Activated CD4-positive, alpha-beta T cell treated with anti-CD3 and anti-CD28 coated beads, Interleukin-10, Interleukin-2, amounts not matched to agents 100 ng/mL and 50 ng/mL, durations not matched to agents 16 hours and 8 hours (primary cell): Measurements from ENCODE around the gene IL1RN.

Source experiments
- DNase-seq: peaks from one replicate; pipeline ENCODE4 v3.0.0-alpha.2; 2020

Gene IL1RN

DNA sequence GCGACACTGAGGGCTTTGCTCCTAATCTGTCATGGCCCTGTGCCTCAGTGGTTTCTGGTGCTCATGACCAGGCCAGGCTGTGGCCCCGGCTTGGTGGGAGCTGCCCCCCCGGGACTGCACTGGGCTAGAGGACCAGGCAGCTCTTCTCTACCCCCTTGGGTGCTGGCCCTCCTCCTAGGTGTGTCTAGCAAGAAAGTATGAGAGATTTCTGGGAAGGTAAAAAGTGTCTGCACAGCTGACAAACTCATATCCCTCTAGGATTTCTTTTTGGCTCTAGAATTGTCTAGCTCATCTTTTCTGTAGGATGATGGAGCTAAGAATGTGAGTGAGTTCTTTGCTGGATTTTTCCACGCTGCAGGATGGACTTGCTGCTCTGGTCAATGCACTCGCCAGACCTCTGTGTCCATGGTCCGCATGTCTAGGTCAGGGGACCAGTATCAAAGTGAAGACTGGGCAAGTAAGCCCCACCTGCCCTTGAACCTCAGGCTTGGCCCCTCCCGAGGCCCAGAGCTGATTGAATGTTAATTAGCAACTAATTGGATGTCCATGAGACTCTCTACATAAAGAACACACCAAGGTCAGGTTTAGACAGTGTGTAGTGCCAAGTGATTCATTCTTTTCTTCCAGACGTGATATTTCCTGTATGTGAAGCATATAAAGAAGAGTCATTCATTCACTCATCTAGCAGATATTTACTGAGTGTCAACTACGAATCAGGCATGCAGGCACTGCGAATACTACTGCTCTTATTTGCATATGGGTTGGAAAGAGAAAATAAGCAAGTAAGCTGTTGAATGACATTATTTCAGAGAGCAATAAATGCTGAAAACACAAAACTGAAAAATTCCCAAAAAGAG, 30.7 kb downstream of the IL1RN start:
- DNase-seq = peak; percentile 32

DNA sequence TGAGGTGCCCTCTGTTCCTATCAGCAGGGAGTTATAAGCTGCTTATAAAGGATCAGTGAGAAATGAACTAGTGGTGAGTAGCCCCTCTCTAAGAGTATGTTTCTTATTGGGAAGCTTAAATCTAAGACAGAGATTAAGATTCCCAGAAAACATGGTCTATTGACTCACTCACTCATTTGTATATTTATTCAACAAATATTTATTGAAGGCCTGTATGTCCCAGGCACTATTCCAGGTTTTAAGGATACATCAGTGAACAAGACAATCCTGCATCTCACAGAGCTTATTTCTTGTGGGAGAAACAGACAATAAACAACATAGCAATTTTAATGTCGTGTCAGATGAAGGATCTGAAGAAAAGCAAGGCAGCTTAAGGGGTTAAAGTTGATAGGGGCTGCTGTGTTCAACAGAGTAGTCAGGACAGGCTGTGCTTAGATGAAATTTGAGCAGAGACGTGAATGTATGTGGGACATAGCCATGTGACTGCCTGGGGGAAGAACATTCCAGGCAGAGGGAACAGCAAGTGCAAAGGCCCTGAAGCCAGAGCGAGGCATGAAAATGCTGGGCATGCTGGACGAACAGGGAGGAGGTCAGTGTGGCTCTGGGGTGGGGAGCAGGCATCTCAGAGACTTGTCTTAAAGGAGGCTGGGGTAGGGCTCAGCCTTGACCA, 31.6 kb downstream of the IL1RN start:
- DNase-seq = no peak

DNA sequence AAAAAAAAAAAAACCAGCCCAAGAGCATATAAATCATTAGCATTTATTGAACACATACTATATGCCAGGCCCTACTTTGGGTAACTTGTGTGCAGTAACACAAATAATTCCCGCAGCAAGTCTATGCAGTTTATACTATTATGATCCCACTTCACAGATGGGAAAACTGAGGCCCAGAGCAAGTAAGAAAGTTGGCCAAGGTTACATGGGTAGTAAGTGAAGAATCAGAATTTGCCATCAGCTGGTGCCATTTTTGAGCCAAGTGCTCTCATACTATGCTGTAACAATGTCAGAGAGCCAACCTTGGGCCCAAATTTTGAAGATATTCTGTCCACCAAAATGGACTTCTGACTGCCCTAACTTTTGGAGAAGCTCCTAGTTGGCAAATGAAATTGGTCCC, 32.9 kb downstream of the IL1RN start:
- no peak for DNase-seq

DNA sequence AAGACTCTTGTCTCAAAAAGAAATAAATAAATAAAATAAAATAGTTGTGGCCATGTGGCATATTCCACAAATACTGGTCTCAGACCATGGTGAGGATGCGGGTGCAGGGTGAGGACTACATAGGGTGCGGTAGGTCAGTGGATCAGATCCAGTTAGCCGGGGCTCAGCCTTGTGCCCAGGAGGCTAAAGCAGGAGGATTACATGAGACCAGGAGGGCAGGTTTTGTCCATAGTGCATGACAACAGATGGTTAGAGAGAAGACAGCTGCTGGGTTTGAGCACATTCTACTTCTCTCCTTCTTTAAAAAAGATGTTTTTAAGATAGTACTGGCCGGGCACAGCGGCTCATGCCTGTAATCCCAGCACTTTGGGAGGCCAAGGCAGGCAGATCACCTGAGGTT, 33.6 kb downstream of the IL1RN start:
- no peak for DNase-seq

DNA sequence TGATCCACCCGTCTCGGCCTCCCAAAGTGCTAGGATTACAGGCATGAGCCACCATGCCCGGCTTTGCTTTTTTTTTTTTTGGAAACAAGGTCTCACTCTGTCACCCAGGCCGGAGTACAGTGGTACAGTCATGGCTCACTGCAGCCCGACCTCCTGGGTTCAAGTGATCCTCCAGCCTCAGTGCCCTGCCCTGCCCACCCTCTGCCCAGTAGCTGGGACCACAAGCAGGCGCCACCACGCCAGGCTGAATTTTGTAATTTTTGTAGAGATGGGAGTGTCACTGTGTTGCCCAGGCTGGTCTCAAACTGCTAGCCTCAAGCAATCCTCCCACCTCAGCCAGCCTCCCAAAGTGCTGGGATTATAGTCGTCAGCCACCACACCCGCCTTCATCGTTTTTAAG, 34.8 kb downstream of the IL1RN start:
- DNase-seq = no peak

DNA sequence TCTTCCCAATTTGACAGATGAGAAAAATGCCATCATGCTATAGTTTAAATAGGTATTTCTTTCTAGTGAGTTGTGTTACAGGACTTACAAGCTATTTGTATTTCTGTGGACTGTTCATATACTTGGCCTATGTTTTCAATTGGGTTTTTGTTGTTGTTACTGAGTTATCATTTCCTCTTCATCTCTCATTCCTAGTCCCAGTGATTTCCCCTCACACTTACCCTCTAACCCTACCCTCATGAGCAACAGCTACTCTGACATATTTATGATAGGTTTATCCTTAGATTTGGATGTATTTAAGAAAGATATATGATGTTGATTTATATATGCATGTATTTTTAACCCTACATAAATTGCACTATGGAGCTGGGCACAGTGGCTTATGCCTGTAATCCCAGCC, 35.5 kb downstream of the IL1RN start:
- DNase-seq = no peak

DNA sequence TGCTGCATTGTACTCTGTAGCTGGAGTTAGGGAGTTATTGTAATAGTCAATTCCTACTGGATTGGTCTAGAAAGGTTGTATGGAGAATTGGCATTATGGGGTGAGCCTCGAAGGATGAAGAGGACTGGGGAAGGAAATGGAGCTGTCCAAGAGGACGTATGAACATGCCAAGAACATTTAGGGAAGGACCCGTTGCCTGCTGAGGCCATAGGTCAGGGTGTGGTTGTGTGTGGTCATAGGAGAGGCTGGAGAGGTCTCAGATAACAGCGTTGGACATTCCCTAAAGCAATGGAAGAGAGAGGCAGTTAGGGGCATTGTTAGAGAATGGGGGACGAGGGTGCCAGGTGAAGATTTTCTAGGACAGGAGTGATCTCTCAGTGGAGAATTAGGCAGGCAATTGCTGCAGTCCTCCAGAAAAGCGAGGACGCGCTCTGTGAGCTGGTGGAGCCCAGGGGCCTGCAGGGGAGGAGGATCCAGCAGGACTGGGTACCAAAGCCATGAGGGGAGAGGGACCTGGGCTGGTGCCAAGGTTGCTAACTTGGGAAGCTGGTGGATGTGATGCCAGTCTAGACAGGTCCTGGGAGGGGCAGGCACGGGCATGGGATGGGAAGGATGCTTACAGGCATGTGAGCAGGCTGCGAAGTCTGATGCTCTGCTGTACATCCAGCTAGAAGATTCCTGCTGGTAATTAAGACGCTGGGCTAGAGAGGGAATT, 37.0 kb downstream of the IL1RN start:
- DNase-seq = no peak

DNA sequence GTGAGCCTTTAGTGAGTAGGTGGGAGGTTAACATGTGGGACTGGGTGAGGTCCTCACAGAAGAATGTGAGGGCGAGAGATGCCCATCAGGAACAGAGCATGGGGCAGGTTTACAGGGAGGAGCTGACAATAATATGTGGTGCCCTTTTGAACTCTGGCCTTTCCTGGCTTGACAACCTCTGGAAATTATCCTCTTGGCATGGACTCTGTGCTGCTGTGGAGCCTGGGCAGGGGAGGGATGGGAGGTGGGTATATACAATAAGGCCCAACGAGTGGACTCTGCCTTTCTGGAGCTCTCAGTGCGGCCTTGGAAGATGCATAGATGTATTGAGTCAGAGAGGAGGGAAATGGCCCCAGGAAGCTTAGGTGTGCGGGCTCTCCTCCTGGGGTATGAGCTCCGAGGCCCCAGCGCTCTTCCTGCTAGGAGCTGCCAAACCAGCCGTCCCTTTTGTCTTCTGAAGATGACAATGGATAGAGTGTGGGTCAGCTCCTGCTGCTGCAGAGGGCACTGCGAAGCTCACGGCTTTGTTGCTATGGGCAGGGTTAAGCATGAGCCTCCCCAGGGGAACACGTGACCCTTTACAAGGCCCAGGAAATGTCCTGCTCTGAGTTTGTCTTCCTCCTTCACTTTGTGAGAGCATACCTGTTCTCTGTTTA, 37.7 kb downstream of the IL1RN start:
- DNase-seq = no peak

DNA sequence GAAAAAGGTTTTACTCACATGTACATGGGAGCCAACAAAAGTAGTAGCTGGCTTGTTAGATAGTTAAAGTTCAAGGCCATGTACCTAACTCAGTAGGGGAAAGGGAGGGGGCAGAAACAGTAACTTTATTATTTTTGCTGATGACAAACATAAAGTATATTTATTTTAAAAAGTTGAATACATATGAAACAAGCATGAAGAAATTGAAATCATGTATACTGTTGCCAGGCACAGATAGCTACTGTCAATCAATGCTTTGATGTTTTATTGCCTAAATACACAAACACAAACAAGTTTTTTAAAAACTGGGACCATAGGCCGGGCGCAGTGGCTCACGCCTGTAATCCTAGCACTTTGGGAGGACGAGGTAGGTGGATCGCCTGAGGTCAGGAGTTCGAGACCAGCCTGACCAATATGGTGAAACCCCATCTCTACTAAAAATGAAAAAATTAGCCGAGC, 38.8 kb downstream of the IL1RN start:
- no peak for DNase-seq

DNA sequence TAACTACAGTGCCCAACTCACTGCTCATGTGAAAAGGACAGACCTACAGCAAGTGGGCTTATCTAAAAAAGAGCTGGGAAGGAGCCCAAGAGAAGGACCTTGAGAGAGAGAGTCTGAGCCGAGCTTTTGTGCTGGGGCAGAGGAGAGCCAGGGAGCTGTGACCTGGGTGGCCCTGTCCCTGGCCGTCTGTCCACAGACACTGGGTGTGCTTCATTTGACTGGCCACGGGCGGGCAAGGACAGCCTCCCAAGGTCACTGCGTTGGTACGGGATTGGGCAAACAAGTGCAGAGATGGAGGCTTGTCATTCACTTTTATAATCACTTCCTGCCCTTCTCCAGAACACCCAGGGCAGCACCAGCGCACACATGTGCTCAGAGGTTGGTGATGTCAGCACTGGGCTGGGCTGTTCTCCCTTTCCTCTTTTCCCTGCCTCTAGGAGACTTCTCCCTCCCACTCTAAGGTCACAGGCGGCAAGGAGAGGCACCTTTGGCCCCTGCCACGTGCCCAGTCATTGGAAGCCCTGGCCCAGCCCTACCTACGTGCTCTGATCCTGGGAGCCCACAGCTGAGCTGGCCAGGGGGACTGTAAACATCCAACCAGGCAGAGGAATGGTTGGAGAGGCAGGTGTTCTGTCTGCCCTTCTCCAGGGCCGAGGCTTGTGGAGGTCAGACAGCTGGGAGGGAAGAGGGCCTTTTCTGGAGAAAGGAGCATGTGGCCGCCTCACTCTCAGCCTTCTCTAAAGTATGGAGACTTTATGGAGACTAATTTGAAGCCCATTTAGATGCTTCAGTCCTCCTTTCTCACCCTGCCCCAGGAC, 39.9 kb downstream of the IL1RN start:
- DNase-seq = peak; percentile 66

DNA sequence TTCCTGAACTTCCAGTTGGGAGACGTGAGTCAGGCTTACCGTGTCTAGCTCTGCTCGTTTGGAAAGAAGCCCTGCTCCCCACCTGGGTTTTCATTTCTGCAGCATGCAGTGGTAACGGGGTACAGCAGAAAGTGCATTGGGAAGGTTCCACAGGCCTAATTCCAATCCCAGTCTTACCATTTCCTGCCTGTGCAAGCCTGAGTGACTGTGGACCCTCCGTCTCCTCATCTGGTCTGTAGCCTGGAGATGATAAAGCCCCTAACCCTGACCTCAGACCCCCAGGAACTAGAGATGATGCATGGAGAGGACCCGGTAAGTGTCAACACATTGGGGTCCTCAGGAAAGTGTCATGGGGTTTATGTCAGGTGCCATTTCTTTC, 40.6 kb downstream of the IL1RN start:
- DNase-seq = no peak

DNA sequence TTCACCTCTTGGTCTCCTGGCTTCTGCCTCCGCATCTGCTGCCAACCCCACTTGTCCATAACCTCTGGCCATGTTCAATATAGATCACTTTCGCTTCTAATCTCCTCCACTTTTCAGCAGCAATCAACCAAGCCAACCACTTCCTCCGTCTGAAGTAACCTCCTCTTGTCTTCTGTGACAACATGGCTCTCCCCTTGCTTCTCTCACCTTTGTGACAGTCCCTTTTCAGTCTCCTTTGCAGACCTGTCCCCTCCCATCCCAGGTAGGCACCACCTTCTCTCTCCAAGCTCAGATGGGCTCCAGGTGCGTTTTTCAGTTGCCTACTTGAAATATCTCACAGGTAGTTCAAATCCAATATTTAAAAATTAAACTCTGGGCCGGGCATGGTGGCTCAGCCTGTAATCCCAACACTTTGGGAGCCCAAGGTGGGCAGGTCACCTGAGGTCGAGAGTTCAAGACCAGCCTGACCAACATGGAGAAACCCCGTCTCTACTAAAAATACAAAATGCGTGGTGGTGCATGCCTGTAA, 41.7 kb downstream of the IL1RN start:
- DNase-seq = peak; percentile 50

DNA sequence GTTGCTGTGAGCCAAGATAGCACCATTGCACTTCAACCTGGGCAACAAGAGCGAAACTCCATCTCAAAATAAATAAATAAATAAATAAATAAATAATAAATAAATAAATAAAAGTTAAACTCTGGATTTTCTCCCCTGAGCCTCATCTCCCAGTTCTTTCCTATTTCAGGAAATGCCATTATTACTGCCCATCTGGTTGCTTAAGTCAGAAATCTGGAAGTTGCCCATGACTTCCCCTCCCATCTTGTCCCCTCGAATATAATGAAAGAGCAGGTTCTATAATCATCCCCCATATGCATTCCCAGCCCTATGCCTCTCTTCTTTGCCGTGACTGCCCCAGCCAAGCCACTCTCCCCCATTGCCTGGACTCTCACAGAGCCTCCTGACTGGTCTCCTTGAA, 42.2 kb downstream of the IL1RN start:
- DNase-seq = no peak

DNA sequence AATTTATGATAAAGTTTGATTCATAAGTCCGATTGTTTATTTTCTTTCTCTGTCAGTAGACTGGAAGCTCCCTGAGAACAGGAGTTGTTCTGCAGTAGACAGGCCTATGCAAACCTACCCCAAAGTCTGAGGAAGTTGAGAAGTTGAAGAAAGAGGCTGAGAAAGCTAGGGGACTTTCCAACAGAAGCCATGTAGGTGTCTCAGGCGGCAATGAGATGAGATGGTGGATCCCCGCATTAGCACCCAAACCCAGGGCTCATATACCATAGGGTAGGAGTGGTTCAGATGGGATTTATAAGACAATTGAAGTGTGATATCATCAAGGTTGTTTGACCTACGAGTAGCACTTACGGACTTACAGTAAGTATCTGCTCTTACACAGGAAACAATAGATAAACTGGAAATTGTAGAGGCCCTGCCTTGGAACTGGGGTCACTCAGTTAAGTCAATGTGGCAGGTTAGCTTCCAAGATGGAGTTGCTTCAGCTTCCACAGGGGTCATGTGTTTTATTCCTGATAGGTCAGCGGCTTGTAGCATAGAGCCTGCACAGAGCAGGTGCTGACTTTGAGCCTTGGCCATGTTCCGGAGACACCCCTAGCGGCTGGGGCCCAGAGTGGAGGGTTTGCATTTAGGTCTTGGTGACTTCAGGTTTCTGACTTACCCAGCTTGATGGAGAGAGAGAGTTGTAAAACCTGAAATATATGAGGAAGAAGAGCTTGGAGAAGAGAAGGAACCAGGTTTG, 44.1 kb downstream of the IL1RN start:
- DNase-seq = no peak

DNA sequence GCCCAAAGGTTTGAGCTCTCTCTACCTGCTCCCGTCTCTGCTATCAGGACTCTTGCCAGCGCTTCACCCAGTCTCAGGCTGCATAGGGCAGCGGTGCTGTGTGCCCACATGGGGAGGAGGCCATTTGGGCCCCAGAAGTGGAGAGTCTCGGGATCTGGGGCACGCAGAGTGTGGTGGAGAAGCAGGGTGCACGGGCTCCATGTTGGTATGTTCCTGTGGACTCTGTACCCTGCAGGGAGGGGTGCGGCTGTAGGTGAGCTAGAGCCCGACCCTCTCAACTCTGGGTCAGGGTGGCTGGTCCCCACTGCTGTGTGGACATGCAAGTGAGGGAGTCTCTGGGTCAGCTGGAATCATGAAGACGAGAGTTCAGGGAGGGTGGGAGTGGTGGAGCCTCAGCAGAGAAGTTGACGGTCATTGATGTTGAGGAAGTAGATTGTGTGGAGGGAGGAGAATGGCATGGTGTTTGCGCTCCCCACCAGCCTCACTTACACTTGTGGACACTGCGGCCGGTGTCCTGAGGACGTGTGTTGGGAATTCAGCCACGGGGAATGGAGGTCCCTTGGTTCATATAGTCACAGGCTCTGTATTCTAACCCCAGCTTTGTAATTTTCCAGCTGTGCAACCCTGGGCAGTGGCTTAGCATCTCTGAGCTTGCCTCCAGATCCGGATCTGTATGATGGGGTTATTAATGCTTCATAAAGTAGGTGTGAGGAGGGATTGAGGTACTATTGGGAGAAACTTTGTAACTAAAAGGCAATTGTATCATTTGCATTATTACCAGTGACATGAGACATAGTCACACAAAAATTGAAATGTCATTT, 45.5 kb downstream of the IL1RN start:
- DNase-seq = no peak

DNA sequence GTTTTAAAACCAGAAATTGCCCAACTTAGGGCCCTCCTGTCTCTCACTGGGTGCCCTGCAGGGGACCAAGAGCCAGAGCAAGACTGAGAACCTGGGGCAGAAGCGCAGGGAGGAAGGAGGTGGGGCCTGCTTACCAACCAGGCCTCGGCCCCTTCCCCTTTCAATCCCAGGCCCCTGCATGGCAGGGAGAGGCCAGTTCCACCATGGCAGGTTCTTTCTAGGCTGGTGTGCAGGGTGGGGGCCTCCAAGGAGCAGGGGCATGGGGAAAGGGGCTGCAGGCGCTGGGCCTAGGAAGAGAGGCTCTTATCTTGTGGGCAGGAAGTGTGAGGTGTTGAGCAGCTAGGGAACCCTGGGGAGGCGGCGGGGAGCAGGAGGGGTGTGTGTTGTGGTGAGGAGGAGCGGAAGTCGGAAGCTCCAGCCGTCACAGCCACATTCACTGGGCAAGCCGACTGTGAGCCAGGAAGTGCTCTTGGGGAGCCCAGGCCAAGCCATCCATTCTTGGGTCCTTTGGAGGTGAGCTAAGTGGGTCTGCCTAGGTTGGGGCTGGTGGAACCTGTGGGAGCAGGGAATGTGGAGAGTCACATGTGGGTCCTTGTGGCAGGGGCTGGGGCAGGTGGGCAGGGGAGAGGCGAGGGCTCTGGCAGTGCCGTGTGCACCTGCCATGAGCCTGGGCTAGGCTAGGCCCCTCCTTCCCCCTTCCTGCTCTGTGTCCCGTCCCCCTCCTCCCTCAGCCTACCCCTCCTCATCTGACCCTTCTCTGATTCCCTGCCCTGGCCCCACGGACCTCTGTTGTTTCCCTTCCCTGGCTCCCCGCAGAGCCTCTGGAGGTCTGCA, 46.4 kb downstream of the IL1RN start, which contains the start of gene PSD4:
Gene PSD4 (plus strand): TSS at position 430 of the 834 bp plus-strand sequence. CDS start 8,486 bp downstream, outside the sequence.
- peak; percentile 95 for DNase-seq

DNA sequence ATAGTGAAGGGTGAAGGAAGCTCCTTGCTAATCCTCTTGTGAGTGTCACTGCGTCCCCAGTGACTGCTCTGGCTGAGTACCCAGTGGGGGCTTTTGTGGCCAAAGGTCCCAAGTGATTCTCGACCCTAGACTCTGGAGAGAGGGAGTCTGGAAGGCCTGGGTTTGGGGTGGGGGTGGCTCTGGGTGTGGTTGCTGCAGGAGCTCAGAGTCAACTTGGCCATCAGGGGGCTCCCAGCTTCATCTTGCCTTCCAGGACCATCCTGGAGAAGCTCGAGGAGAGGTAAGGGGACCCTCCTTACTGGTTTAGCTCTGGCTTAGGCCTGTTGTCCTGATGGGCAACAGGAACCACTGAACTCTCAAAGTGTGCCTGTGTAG, 47.0 kb downstream of the IL1RN start:
- peak; percentile 41 for DNase-seq

DNA sequence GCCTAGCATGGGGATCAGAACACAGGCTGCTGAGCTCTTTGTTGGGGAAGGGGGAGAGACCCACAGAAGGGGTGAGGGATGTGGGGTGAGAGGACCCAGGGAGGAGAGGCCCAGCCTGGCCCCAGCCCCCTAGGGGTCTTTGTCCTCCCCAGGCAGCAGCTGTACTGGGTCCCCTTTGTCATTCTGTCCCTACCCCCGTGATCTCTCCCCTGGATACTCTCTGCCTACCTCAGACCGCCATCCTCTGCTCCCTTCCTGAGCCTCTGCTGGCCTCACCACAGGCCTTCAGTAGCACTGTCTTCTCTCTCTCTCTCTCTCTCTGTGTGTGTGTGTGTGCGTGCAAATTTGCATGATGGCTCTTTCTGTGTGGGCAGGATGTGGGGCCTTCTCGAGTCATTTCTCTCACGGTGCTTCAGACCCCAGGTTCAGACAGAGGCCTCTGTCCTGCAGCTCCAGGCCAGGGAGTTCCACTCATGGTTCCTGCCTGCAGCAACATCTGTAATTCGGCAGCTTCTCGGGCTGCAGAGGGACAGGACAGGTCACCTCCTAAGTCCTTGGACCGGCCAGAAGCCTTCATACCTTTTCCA, 47.7 kb downstream of the IL1RN start:
- peak; percentile 92 for DNase-seq
